ENCODE results near the gene TMEM72. TPM values are rescaled to one million over a fixed set of nuclear protein-coding genes. Genes with fewer than 3 reads are reported as not detected.

TMEM72 gene
- total and polyA plus RNA-seq, 2 of the 13 experiments (the other 11 are each of a cell fraction or from before 2014, with no cell fraction given): 0.04 TPM; not detected in 1

GRCh38 chr10:44976352-44977198 is 65.4 kb downstream of the TMEM72 start (continued):
- TF ChIP-seq ZNF704 (CRISPR knock-in tag; IDR thresholded peaks at IDR 0.05; ENCODE audit: borderline replicate concordance) (no peak), HMG20B (CRISPR knock-in tag; conservative IDR thresholded peaks at IDR 0.05) (peak; percentile 21; the same call in 1 of the 2 replicates), ZMYM4 (CRISPR knock-in tag; IDR thresholded peaks at IDR 0.05) (0 out of 2 replicates have a peak, but pooled peaks have one; percentile 38), ZNF318 (CRISPR knock-in tag; IDR thresholded peaks at IDR 0.05) (peak; percentile 89; the same call in 1 of the 2 replicates), CHCHD3 (CRISPR knock-in tag; IDR thresholded peaks at IDR 0.05) (peak; percentile 76; the same call in 1 of the 2 replicates), REL (CRISPR knock-in tag; conservative IDR thresholded peaks at IDR 0.05) (0 out of 2 replicates have a peak, but pooled peaks have one; percentile 85), RARG (CRISPR knock-in tag; IDR thresholded peaks at IDR 0.05; ENCODE audit: low read depth) (no peak), ADNP (CRISPR knock-in tag; IDR thresholded peaks at IDR 0.05) (no peak), SMYD3 (CRISPR knock-in tag; IDR thresholded peaks at IDR 0.05) (no peak), ATF7-NPFF (CRISPR knock-in tag; IDR thresholded peaks at IDR 0.05; ENCODE audit: low read depth) (peak; percentile 66), NR1H2 (CRISPR knock-in tag; IDR thresholded peaks at IDR 0.05; ENCODE audit: borderline replicate concordance, low read depth) (no peak), ZNF709 (CRISPR knock-in tag; IDR thresholded peaks at IDR 0.05) (peak; percentile 34; the same call in 1 of the 2 replicates), KMT2B (CRISPR knock-in tag; IDR thresholded peaks at IDR 0.05) (no peak), CENPT (CRISPR knock-in tag; IDR thresholded peaks at IDR 0.05; ENCODE audit: low read depth) (peak; percentile 54; the same call in 1 of the 2 replicates)
- TF ChIP-seq, protein P1, sequence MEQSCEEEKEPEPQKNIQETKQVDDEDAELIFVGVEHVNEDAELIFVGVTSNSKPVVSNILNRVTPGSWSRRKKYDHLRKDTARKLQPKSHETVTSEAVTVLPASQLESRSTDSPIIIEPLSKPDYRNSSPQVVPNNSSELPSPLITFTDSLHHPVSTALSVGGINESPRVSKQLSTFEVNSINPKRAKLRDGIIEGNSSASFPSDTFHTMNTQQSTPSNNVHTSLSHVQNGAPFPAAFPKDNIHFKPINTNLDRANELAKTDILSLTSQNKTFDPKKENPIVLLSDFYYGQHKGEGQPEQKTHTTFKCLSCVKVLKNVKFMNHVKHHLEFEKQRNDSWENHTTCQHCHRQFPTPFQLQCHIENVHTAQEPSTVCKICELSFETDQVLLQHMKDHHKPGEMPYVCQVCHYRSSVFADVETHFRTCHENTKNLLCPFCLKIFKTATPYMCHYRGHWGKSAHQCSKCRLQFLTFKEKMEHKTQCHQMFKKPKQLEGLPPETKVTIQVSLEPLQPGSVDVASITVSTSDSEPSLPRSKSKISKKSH (CRISPR knock-in tag; IDR thresholded peaks at IDR 0.05; ENCODE audit: borderline replicate concordance): 0 out of 2 replicates have a peak, but pooled peaks have one; percentile 59
- TF ChIP-seq, protein P2, sequence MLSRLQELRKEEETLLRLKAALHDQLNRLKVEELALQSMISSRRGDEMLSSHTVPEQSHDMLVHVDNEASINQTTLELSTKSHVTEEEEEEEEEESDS (CRISPR knock-in tag; IDR thresholded peaks at IDR 0.05; ENCODE audit: borderline replicate concordance): peak; percentile 69; the same call in 1 of the 2 replicates
